Measurements from ENCODE around the gene BTN2A1. TPM values are rescaled to one million over a fixed set of nuclear protein-coding genes. Genes with fewer than 3 reads are reported as not detected.

Gene BTN2A1
- polyA plus RNA-seq, 1 of the 3 experiments (the other 2 are of a cell fraction), result 21.2 TPM

- peak overlapping the region; percentile 89 for H2AFZ ChIP-seq (ENCODE audit: low read depth)
- WGBS (ENCODE audit: low lambda C conversion rate), result 48% methylated on average over 7 of the region's 7 CpGs
- H3K36me3 ChIP-seq (replicated peaks in 1 of 2; ENCODE audit: control insufficient read depth in 1 of 2, insufficient read depth in 2 of 2, low read length in 1 of 2), result peaks cover 0 to 2% of the 10 kb centered on the region in 2 experiments
- ChIA-PET POLR2A (no interaction called here), CTCF (no interaction called here)
- no peaks in the 10 kb centered on the region for H3K79me2 ChIP-seq (ENCODE audit: insufficient read depth)
- H4K20me1 ChIP-seq (ENCODE audit: insufficient read depth), result no peaks in the 10 kb centered on the region
- no peaks in the 10 kb centered on the region for H3K9me2 ChIP-seq
- H3K27ac ChIP-seq (ENCODE audit: low read depth in 2 of 2, low read length in 1 of 2), result peak overlapping the region; percentile 81 to 94
- H3F3A ChIP-seq (replicated peaks; ENCODE audit: insufficient read depth), result no peaks in the 10 kb centered on the region
- peak overlapping the region; percentile 65 for H3K4me2 ChIP-seq
- peaks cover 6 to 10% of the 10 kb centered on the region in 2 experiments; a peak in 3 of 4 replicates for H3K4me1 ChIP-seq (ENCODE audit: control insufficient read depth in 1 of 2, insufficient read depth in 2 of 2, low read depth in 1 of 2, low read length in 1 of 2)
- peak overlapping the region; percentile 66 for H3K4me3 ChIP-seq (ENCODE audit: low read depth in 2 of 2, low read length in 1 of 2)
- no peaks in the 10 kb centered on the region for H3K27me3 ChIP-seq (ENCODE audit: insufficient read depth)
- DNase-seq, result no peak
- TF ChIP-seq RAD21 (IDR thresholded peaks at IDR 0.05; ENCODE audit: low read length), result no peak
- no peak for TF ChIP-seq JUND (IDR thresholded peaks at IDR 0.05)
- TF ChIP-seq FOXJ3 (CRISPR knock-in tag; IDR thresholded peaks at IDR 0.05), result no peak
- no peak for TF ChIP-seq RXRA (IDR thresholded peaks at IDR 0.05; ENCODE audit: borderline replicate concordance, low read depth)
- TF ChIP-seq IRF3 (IDR thresholded peaks at IDR 0.05; ENCODE audit: low read depth, low read length), result no peak
- no peak for TF ChIP-seq MEF2A (IDR thresholded peaks at IDR 0.05; ENCODE audit: borderline replicate concordance, low read depth)
- TF ChIP-seq TCF12 (IDR thresholded peaks at IDR 0.05), result no peak
- TF ChIP-seq NRF1 (IDR thresholded peaks at IDR 0.05; ENCODE audit: low read depth, low read length), result no peak
- no peak for TF ChIP-seq USF1 (IDR thresholded peaks at IDR 0.05; ENCODE audit: borderline replicate concordance, low read depth)
- TF ChIP-seq GABPA (IDR thresholded peaks at IDR 0.05; ENCODE audit: low read depth), result no peak
- TF ChIP-seq EP300 (IDR thresholded peaks at IDR 0.05; ENCODE audit: borderline replicate concordance in 1 of 2, low read depth in 1 of 2, low read length in 1 of 2), result no peak
- peak overlapping the region; percentile 68 for H3K9ac ChIP-seq
- H3K9me3 ChIP-seq, result no peaks in the 10 kb centered on the region
Observed at GRCh38 chr6:26439151-26440125, 18.3 kb upstream of the BTN2A1 start.

- H3K36me3 ChIP-seq (replicated peaks in 1 of 2; ENCODE audit: control insufficient read depth in 1 of 2, insufficient read depth in 2 of 2, low read length in 1 of 2), result peaks cover 0 to 4% of the 10 kb centered on the region in 2 experiments
- POLR2A ChIA-PET, result no interaction called here
- H3K79me2 ChIP-seq (ENCODE audit: insufficient read depth), result no peaks in the 10 kb centered on the region
- no peaks in the 10 kb centered on the region for H4K20me1 ChIP-seq (ENCODE audit: insufficient read depth)
- H3K4me1 ChIP-seq (ENCODE audit: control insufficient read depth in 1 of 2, insufficient read depth in 2 of 2, low read depth in 1 of 2, low read length in 1 of 2), result peaks cover 6 to 10% of the 10 kb centered on the region in 2 experiments; a peak in 3 of 4 replicates
- no peak for DNase-seq
- 19% methylated on average over 2 of the region's 2 CpGs for WGBS (ENCODE audit: low lambda C conversion rate)
- CTCF ChIA-PET, result no interaction called here
- H3K27ac ChIP-seq (ENCODE audit: low read depth in 2 of 2, low read length in 1 of 2), result peak overlapping the region; percentile 81 to 94
- peak overlapping the region; percentile 65 for H3K4me2 ChIP-seq
- no peaks in the 10 kb centered on the region for H3K9me3 ChIP-seq
- H3K9me2 ChIP-seq, result no peaks in the 10 kb centered on the region
- H3K27me3 ChIP-seq (ENCODE audit: insufficient read depth), result no peaks in the 10 kb centered on the region
- peak overlapping the region; percentile 89 for H2AFZ ChIP-seq (ENCODE audit: low read depth)
- H3K4me3 ChIP-seq (ENCODE audit: low read depth in 2 of 2, low read length in 1 of 2), result peak overlapping the region; percentile 66
- H3F3A ChIP-seq (replicated peaks; ENCODE audit: insufficient read depth), result no peaks in the 10 kb centered on the region
- H3K9ac ChIP-seq, result peak overlapping the region; percentile 68; the same call in 1 of the 2 replicates
- TF ChIP-seq MEF2A (IDR thresholded peaks at IDR 0.05; ENCODE audit: borderline replicate concordance, low read depth) (no peak), NRF1 (IDR thresholded peaks at IDR 0.05; ENCODE audit: low read depth, low read length) (no peak), ELF1 (IDR thresholded peaks at IDR 0.05) (no peak), FOXM1 (IDR thresholded peaks at IDR 0.05; ENCODE audit: low read depth) (no peak), FOXJ3 (CRISPR knock-in tag; IDR thresholded peaks at IDR 0.05) (no peak), YY1 (IDR thresholded peaks at IDR 0.05; ENCODE audit: low read depth) (no peak), POLR2AphosphoS5 (IDR thresholded peaks at IDR 0.05; ENCODE audit: low read depth, low read length) (no peak), JUND (IDR thresholded peaks at IDR 0.05) (no peak), REST (IDR thresholded peaks at IDR 0.05; ENCODE audit: low read depth, low read length) (no peak), TAF1 (IDR thresholded peaks at IDR 0.05; ENCODE audit: borderline replicate concordance, low read depth, low read length) (no peak), RXRA (IDR thresholded peaks at IDR 0.05; ENCODE audit: borderline replicate concordance, low read depth) (no peak), USF1 (IDR thresholded peaks at IDR 0.05; ENCODE audit: borderline replicate concordance, low read depth) (no peak), NFIC (IDR thresholded peaks at IDR 0.05; ENCODE audit: borderline replicate concordance) (no peak), RFX5 (IDR thresholded peaks at IDR 0.05; ENCODE audit: low read length) (no peak), FOSL2 (IDR thresholded peaks at IDR 0.05; ENCODE audit: borderline replicate concordance, low read depth) (no peak), SMC3 (IDR thresholded peaks at IDR 0.05; ENCODE audit: low read depth, low read length) (no peak)
Observed at GRCh38 chr6:26440977-26441358, 16.8 kb upstream of the BTN2A1 start.
